GM19397 (cell line): ENCODE results near the gene DCLRE1A.
A peak's percentile ranks its signal among the peaks of the same experiment; 100 is the strongest.

Experiments
- ATAC-seq: cut with Tn5 transposase; IDR thresholded peaks from one replicate; pipeline ENCODE4 v1.9.1; 2021; ENCODE audit warnings: mild to moderate bottlenecking, moderate library complexity; ENCODE audit not compliant: unreplicated experiment

DCLRE1A gene

GRCh38 chr10:113854013-113854760 lies at the start of gene DCLRE1A, which contains the start of gene NHLRC2:
Gene DCLRE1A (minus strand): TSS chr10:113854082. CDS start chr10:113853182, 900 bp downstream.
Gene NHLRC2 (plus strand): TSS chr10:113854661. CDS start chr10:113854873, 212 bp downstream.
- ATAC-seq, result peak; percentile 48

DNA sequence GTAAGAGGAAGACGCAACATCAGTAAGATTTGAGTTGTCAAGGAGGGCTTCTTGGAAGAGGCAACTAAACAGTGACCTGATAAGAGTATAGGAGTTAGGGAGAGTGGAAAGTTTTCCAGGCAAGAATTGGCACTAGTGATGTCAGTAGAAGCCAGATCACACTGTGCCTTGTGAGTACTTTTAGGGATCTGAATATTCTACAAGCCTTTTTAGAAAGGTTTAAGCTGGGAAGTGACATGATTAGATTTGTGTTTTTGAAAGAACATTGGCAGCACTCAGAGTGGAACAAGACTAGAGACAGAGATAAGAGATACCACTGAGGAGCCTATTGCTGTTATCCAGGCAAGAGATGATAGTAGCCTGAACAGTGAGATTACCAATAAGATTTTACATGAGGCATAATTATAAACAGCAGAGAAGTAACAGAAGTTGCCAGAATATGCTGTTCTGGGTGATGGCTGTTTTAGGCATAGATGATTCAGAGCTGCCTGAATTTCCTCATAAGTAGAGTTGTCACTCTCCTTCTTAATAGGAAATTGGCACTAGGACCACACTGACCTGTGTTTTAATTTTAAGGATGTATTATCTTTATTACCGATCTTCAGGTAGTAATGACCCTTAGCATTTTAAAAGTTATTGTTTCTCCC lies 46.2 kb upstream of the DCLRE1A start:
- no peak for ATAC-seq

DNA sequence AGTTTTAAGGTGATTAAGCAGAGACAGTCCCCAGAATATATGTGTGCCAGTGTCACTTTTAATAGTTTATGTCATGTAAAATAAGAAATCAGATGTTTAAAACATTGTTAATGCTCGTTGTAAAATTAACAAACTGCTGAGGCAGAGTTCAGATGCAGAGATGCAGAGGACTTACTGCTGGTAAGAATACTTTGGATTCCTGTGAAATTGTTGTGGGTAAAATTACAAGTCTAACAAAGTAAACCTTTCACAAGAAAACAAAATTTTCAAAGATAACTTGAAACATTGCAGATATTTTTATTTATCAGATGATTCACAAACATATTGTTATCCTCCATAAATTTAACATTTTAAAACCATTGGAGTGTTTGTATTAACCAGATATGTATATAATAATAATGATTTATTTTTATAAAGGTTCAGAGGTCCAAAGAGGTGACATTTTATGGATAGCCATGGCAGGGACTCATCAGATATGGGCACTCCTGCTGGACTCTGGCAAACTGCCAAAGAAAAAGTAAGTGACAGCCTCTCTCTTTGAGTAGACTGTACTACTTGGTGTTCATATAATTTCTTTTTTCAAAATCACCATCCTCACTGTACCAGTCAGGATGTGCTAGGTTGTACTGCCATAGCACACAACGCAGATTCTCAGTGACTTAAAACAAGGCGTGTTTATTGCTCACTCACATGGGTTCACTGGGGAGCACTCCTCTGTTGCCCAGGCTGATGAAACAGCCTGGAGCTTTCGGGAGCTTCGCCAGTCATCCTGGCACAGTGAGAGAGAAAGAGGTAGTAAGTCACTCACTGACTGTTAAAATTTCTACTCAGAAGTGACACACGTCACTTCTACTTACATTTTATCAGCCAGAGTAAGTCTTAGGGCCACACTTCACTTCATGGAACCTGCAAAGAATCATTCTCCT lies 44.1 kb upstream of the DCLRE1A start:
- ATAC-seq, result no peak

DNA sequence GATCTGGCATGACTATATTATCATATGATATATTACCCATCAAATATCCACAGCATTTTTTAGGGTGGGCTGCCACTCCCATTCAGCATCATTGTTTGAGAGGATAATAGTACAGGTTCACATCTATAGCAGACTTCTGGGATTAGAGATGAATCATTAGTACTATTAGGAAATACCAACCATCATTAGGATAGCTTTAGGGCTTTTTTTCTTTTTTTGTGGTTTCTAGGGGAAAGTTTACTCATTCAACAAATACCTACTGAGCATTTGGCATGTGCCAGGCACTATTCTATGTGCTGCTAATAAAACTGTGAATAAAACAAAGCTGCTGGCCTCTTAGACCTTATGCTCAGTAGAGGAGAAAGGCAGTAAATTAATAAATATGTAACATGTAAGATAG lies 41.1 kb upstream of the DCLRE1A start:
- ATAC-seq, result no peak

- ATAC-seq, result no peak
Measured at GRCh38 chr10:113894581-113894980, 40.7 kb upstream of the DCLRE1A start.

GRCh38 chr10:113893570-113893969 lies 39.7 kb upstream of the DCLRE1A start:
- no peak for ATAC-seq

- no peak for ATAC-seq
Measured at GRCh38 chr10:113891476-113891875, 37.6 kb upstream of the DCLRE1A start.

DNA sequence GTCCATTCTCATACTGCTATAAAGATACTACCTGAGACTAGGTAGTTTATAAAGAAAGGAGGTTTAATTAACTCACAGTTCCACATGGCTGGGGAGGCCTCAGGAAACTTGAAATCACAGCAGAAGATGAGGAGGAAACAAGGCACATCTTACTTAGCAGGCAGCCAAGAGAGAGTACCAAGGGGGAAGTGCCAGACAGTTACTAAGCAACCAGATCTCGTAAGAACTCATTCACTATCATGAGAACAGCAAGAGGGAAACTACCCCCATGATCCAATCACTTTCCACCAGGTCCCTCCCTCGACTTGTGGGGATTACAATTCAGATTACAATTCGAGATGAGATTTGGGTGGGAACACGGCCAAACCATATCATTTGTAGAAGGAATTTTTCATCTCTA lies 36.9 kb upstream of the DCLRE1A start:
- no peak for ATAC-seq

GRCh38 chr10:113889911-113890310 lies 36.0 kb upstream of the DCLRE1A start:
- ATAC-seq, result no peak

- no peak for ATAC-seq
Measured at GRCh38 chr10:113882240-113882639, 28.4 kb upstream of the DCLRE1A start.

DNA sequence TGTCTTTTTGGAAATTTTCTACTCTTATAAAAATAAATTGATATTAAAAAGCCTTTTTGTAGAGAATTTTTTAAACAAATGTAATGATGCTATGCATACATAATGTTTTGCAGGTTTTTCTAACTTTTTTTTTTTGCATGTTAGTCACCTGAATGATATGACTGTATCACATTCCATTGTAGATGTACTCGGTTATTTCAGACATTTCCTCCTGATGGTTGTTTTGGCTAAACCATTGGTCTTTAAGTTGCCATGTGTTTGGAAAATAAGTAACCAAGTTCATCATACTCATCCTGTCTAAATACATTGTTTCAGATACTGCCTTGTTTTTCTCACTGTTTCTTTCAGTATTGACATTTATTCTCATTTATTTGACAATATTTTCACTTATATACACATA lies 26.4 kb upstream of the DCLRE1A start:
- ATAC-seq, result no peak

- peak; percentile 45 for ATAC-seq
Measured at GRCh38 chr10:113879691-113880090, 25.8 kb upstream of the DCLRE1A start.

GRCh38 chr10:113876461-113876860 lies 22.6 kb upstream of the DCLRE1A start:
- ATAC-seq, result no peak

- no peak for ATAC-seq
Measured at GRCh38 chr10:113875212-113875611, 21.3 kb upstream of the DCLRE1A start.

GRCh38 chr10:113872139-113873030 lies 18.5 kb upstream of the DCLRE1A start:
- ATAC-seq, result no peak

GRCh38 chr10:113869789-113870188 lies 15.9 kb upstream of the DCLRE1A start:
- no peak for ATAC-seq

- ATAC-seq, result no peak
Measured at GRCh38 chr10:113867904-113868303, 14.0 kb upstream of the DCLRE1A start.

DNA sequence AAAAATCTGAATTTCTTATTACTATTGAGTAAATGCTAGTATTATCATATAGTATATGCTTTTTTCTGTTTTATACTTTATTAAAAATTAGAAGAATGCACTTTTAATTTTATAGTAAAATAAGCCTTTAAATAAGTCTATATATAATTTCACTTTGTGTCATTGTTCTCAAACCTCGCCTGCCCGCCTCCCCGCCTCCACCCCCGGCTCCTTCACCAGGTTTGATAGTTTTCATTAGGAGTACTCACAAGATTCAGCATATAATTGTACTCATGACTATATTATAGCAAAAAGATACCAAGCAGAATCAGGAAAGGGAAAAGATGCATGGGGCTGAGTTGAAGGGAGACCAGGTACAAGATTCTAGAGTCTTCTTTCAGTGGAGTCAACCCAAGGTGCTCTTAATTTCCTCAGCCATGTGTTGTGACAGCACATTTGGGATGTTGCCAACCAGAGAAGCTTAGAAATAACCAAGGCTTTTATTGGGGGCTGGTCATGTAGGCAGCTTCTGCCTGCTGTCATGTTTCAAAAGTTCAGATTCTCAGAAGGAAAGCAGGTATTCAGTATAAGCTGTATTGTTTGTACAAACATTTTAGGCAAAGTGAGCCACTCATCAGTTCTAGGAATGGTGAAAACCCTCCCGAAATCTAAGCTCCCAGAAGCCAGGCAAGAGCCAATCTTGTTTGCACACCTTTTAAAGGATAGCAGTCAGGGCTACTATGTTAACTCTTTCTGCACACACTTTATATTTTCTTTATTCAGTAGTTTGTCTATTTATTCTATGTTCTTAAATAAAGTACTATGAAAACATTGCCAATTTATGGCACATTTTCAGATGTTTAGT lies 12.9 kb upstream of the DCLRE1A start:
- ATAC-seq, result no peak

DNA sequence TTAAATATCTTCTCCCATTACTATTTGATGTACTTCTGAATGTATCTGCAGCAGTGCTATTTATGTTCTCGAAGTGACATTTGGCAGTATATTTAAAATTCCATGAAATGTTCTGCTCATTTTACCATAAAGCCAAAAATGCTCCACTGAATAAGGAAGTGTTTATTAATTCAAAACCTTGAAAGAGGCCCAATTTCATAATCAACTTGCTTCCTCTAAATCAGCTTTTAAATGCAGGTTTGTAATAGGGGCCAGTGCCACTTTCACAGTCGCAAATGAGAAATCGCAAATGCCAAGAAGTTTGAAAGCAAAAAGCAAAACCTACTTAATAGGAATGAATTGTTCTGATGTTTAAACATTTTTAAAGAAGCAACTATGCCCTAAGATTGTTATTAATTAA lies 12.0 kb upstream of the DCLRE1A start:
- ATAC-seq, result no peak
